ENCODE data around the gene E2F3.

E2F3 gene

DNA sequence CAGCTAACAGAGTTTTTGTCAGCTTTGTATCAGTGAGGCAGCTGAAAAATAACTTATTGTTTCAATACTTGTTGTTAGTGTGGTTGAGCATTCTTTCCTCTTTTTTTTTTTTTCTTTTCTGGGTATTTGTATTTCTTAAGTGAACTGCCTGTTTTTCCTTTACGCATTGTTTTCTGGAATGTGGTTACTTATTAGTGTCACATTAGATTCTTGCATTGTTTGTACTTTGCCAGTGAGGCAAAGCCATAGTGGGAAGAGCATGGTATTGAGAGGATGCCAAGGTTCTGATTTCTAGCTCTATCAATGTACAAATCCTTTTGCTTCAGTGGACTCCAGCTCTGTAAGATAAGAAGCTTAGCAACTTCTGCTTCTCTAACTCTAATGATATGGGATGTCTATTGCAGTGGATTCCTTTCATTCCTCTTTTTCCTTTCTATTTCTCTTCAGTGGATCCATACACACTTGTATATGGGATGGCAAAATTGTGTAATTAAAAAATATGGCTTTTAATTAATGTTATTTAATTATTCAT lies 136.5 kb downstream of the E2F3 start:
- DNase-seq = no peak

DNA sequence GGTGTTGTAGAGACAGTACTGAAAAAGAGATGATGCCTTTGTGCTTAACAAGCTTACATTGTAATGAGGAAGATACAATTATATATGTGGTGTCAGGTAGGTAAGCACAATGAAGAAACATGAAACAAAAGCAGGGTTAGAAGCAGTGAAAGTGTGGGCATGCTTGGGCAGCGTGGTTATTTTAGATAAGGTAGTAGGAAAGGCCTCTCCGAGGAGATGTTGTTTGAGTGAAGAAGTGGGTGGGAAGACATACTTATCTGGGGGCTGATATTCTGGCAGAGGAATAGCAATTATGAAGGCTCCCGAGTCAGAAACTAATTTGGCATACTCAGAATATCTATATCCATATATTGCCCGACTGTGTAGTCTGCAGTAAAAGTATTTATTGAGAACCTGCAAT lies 137.2 kb downstream of the E2F3 start:
- no peak for DNase-seq

DNA sequence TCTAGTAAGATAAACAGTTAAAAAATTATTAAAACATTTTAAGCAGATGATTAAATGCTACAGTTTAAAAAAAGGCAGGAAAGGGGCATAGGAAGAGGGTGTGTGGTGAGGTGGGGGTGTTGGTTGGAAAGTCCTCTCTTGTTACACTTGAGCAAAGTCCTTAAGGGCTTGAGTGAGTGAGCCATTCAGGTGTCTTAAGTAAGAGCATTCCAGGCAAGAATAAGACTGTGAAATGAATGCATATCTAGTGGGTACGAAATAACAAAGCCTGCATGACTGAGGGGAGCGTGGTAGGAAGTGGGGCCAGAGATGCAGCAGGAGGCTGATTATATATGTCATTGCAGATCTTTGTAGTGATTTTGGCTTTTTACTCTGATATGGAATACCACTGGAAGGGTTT lies 137.7 kb downstream of the E2F3 start:
- no peak for DNase-seq

DNA sequence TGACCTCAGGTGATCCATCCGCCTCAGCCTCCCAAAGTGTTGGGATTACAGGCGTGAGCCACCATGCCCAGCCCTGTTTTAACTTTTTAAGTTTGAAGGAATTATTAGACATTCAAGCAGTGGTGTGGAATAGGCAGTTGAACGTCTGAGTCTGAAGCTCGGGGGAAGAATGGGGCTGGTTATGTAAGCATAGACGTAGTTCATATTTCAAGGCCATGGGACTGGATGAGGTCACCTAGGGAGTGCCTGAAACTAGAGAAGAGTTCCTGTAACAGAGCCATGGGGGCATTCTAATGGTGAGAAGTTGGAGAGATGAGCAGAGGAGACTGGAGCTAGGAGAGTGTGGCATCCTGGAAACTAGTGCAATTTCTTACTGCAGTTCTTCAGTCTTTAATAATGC lies 139.0 kb downstream of the E2F3 start:
- DNase-seq = no peak

DNA sequence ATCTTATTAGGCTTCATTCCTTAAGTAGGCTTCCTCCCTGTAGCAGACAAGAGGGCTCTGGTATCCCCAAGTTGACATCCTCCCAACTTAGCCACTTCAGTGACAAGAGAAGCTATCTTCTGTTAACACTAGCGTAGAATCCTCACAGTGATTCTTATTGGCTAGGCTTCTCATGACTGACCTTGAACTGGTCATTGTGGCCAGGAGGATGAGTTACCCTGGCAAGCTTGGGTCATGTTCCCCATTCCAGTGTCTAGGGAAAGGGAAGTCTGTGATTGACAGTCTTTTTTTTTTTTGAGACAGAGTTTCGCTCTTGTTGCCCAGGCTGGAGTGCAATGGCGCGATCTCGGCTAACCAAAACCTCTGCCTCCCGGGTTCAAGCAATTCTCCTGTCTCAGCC lies 139.7 kb downstream of the E2F3 start:
- DNase-seq = no peak

DNA sequence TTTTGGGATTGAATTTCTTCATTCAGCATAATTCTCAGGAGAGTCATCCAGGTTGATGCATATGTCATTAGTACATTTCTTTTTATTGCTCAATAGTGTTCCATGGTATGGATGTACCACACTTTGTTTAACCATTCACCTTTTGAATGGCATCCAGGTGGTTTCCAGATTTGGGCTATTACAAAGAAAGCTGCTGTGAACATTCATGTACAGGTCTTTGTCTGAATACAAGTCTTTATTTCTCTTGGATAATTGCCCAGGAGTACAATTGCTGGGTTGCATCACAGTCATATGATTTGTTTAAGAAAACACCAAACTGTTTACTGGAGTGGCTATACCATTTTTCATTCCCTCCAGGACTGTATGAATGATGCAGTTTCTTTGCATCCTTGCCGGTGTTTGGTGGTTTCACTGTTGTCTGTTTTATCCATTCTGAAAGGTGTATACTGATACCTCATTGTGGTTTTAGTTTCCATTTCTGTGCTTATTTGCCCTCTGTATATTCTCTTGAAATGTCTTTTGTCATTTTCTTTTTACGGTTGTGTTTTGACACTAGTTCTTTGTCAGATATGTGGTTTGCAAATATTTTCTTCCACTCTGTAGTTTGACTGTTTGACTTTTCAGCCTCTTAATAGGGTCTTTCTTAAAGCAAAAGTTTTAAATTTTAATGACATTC lies 141.4 kb downstream of the E2F3 start:
- no peak for DNase-seq

Data from stimulated activated CD4-positive, alpha-beta T cell treated with anti-CD3 and anti-CD28 coated beads, Interleukin-4, amount 100 ng/mL, for 1 hour (primary cell).